ENCODE measurements around the gene ITPR2. TPM values are rescaled to one million over a fixed set of nuclear protein-coding genes. Genes with fewer than 3 reads are reported as not detected.
A peak's percentile ranks its signal among the peaks of the same experiment; 100 is the strongest.

Gene ITPR2
- total RNA-seq, 1 experiment from 2014 or later = 10.1 TPM

- DNase-seq (ENCODE audit: low read depth) = no peak
Observed at GRCh38 chr12:26566675-26567074, 266.3 kb downstream of the ITPR2 start.

DNA sequence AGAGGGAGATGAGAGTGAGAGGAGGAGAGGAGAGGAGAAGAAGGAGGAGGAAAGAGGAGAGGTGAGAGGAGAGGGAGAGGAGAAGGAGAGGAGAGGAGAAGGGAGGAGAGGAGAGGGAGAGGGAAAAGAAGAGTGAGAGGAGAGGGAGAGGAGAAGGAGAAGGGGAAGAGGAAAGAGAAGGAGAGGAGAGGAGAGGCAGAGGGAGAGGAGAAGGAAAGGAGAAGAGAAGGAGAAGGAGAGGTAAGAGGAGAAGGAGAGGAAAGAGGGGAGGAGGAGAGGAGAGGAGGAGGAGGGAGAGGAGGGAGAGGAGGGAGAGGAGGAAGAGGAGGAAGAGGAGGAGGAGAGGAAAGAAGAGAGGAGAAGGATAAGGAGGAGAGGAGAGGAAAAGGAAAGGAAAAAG, 266.8 kb downstream of the ITPR2 start:
- no peak for DNase-seq (ENCODE audit: low read depth)

- DNase-seq (ENCODE audit: low read depth) = peak; percentile 15
Observed at GRCh38 chr12:26564391-26564790, 268.6 kb downstream of the ITPR2 start.

- no peak for DNase-seq (ENCODE audit: low read depth)
Observed at GRCh38 chr12:26563552-26563951, 269.4 kb downstream of the ITPR2 start.

DNA sequence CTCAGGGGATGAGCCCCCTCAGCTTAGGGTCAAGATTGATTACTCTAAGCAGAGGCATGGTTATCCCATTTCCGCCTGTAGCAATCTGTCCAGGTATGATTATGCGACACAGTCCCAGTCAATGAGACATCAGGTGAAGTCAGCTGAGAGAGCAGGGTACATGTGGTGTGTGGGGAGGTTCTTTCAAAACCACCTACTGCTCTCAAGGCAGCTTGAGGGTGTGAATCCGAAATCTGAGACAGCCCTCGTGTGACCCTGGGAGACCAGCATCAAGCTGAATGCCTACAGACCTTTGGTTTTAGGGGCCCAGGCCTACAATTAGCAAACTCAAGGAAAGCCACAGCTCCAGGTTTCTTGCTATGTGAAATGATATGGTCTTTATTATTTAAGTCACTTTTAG, 275.7 kb downstream of the ITPR2 start:
- no peak for DNase-seq (ENCODE audit: low read depth)

- no peak for DNase-seq (ENCODE audit: low read depth)
Observed at GRCh38 chr12:26556916-26557315, 276.1 kb downstream of the ITPR2 start.

- DNase-seq (ENCODE audit: low read depth) = peak; percentile 42
Observed at GRCh38 chr12:26555139-26555538, 277.9 kb downstream of the ITPR2 start.

- peak; percentile 7 for DNase-seq (ENCODE audit: low read depth)
Observed at GRCh38 chr12:26554332-26554731, 278.7 kb downstream of the ITPR2 start.

DNA sequence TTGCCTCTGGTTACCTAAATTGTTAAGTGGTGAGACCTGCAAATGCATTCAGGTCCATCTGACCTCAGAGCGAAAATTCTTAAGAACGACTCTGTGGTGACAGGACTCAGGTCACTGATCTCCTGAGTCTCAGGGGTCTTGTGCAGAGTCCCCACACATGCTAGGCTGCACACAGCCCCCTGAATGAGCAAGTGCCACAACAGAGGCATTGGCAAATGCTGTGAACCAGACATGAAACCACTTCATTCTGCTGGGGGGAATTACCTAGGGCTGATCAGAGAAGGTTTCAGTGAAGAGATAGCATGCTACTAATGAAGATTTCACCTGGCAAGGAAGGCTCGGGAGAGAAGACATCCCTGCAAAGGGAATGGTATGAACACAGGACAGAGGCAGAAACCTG, 281.6 kb downstream of the ITPR2 start:
- DNase-seq (ENCODE audit: low read depth) = no peak

GRCh38 chr12:26548227-26548626, 284.8 kb downstream of the ITPR2 start:
- DNase-seq (ENCODE audit: low read depth) = no peak

GRCh38 chr12:26546535-26547314, 286.3 kb downstream of the ITPR2 start:
- DNase-seq (ENCODE audit: low read depth) = no peak

GRCh38 chr12:26539131-26539530, 293.9 kb downstream of the ITPR2 start:
- DNase-seq (ENCODE audit: low read depth) = no peak

DNA sequence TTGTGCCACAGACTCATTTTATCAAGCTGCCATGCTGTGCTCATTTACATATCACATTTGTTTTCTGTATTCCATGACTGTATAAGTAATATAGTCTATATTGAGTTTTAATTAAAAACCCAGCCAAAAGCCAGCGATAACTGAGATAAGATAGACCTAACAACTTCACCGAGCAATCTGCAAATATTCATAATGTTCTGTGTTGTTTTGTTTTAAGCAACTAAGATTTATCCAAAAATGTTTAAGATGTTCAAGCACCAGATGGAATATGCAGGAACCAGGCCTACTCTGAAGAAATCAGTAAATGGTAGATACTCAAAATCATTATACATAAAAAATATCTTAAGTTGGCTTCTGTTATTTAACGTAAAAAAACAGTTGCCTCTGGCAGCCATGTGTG, 295.3 kb downstream of the ITPR2 start:
- no peak for DNase-seq (ENCODE audit: low read depth)

DNA sequence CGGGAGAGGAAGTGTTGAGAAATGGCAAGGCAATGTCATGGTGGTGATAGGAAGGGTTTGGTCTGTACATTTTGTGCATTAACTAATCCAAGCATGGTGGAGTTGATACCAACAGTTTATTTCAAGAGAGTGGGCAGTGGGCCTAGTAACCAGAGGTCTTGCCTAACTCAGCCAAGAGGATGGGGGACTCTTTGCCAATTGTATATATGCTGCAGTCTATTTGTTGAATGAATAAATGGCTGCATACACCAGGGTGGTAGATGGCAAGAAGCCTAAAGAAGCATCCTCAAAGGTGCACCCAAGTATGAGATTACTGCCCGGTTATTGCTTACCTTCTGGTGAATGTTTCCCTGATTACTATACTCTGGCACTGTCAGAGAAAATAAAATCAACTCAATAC, 295.9 kb downstream of the ITPR2 start:
- DNase-seq (ENCODE audit: low read depth) = no peak

GRCh38 chr12:26535826-26536225, 297.2 kb downstream of the ITPR2 start:
- DNase-seq (ENCODE audit: low read depth) = no peak

GRCh38 chr12:26534071-26534470, 298.9 kb downstream of the ITPR2 start:
- no peak for DNase-seq (ENCODE audit: low read depth)

DNA sequence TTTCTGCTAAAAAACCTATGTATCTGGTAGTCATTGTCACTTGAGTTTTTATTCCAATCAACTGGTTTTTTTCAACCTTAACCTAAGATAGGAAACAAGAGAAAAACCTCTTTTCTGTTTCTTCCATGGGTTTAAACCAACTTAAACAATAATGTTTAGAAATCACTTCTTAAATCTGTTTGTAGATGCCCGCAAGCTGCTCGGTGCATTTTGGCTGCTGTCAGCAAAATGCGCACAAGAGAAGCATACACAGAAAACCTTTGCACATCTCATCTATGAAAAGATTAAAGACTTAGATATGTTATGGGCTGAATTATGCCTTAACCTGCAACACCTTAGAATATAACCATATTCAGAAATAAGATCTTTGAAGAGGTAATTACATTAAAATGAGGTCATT, 299.8 kb downstream of the ITPR2 start:
- DNase-seq (ENCODE audit: low read depth) = no peak

GRCh38 chr12:26530461-26530860, 302.5 kb downstream of the ITPR2 start:
- DNase-seq (ENCODE audit: low read depth) = no peak

DNA sequence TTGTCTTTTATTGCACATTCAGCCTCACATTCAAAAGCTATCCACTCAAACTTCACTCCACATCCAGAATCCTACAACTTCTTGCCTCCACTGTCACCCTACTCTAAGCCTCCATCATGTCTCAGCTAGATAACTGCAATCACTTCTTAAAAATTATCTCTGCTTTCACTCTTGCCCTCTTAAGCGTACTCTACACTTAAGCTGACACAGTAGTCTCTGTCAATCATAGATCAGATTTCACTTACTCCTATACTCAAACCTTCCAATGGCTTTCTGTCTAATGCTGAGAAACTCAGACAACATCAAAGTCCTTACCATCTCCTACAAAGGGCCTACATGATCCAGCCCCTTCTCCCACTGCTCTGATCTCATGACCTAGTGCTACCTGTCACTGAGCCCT, 304.1 kb downstream of the ITPR2 start:
- DNase-seq (ENCODE audit: low read depth) = no peak

DNA sequence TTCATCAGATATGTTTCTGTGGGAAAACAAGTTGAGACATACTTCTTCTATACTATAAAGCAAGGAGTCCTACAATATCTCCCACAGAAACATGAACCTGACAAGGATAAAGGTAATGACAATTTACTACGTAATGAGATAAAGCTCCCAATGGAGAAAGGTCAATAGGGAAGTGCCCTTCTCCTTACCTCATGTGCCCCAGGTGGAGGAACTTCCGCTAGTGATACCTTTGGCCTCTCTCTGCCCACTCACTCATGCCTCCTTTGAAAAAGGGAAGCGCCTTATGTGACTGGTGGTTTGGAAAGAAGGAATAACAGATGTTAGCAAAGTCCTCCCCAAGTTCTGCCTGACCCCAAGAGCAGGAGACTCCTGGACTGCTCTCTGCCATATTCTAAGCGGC, 305.3 kb downstream of the ITPR2 start:
- DNase-seq (ENCODE audit: low read depth) = no peak

GRCh38 chr12:26524862-26525465, 308.0 kb downstream of the ITPR2 start:
- DNase-seq (ENCODE audit: low read depth) = peak; percentile 21

DNA sequence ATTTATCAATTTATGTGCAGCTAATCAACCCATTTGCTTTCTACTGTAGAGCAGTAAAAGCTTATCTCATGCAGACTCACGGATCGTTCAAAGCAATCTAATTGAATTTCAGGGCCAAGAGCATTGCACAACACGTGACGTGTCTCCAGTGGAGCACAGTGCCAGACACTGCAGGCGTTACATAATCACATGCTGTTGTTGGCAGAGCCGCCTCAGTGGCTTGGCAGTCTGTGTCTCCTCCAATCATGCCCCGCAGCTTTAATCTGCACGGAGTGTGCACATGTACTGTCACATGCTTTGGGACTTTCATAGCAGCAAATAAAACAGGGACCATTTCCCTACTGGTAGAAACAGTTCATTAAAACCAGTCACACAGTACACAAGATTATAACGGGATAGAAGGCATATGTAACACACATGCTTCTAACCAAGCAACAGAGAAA, 309.3 kb downstream of the ITPR2 start:
- peak; percentile 91 for DNase-seq (ENCODE audit: low read depth)

DNA sequence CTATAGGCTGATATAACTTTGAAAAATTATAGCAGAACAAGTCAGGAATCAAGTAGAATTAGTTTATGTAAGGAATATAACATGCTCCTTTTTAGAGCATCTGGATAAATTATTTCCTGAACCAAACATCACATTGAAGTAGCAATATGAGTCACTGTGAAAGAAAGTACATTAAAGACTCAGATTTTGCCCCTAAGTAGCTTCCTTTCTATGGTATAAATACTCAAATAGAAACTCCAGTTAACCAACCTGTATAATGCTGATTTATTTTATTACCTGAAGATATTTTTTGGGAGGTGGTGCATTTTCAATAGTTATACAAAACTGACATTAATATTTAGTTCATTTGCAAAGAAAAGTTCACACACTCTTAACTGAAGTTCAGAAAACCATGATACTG, 312.1 kb downstream of the ITPR2 start:
- DNase-seq (ENCODE audit: low read depth) = no peak

DNA sequence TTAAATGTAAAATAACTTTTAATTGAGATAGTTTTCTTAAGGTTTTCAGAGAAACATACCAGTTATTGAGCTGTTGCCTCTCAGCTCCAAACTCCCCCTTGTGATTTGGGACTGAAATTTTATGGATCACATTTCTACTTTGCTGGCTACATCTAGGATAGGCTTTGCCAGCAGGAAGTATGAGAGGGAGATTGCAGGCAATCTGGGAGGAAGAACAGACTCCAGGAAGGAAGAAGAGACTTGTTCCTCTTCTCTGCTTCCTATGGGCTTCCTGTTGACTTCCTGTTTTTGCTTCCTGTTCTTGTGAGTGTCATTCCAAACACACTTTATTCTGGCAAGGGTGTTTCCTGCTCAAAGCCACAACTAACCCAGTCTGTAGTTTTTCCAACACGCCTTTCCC, 312.9 kb downstream of the ITPR2 start:
- DNase-seq (ENCODE audit: low read depth) = no peak

Measured in RPMI7951 (cell line).